Liver (tissue), 9 donors: Measurements from ENCODE around the gene AKAP7. TPM values are rescaled to one million over a fixed set of nuclear protein-coding genes. Genes with fewer than 3 reads are reported as not detected.

Experiments
- DNase-seq: peaks from one replicate; pipeline ENCODE4 v3.0.0-alpha.2; 2017; ENCODE audit warnings: low spot score
- H3K27ac ChIP-seq, 2 donors: one replicate each; pipeline ENCODE4 v1.7.0; 2013; ENCODE audit warnings: inconsistent platforms in 2 of 2, low read length in 2 of 2, control low read depth in 1 of 2, low read depth in 1 of 2, mild to moderate bottlenecking in 1 of 2
- H3K27me3 ChIP-seq, 4 donors: one replicate each; pipeline versions ENCODE4 v1.6.1 to v1.7.0; 2013; ENCODE audit warnings: low read length in 3 of 4, inconsistent platforms in 1 of 4, mild to moderate bottlenecking in 1 of 4, moderate library complexity in 1 of 4; ENCODE audit not compliant: control insufficient read depth in 4 of 4, insufficient read depth in 4 of 4
- H3K36me3 ChIP-seq, 4 donors: one replicate each; pipeline versions ENCODE4 v1.6.1 to v1.7.0; 2013; ENCODE audit warnings: low read length in 3 of 4, mild to moderate bottlenecking in 3 of 4, low read depth in 1 of 4, moderate library complexity in 1 of 4; ENCODE audit not compliant: control insufficient read depth in 4 of 4, insufficient read depth in 3 of 4
- H3K4me1 ChIP-seq, 4 donors: one replicate each; pipeline versions ENCODE4 v1.6.1 to v1.7.0; 2013; ENCODE audit warnings: low read length in 3 of 4, mild to moderate bottlenecking in 3 of 4, moderate library complexity in 1 of 4; ENCODE audit not compliant: control insufficient read depth in 4 of 4, insufficient read depth in 4 of 4
- H3K4me3 ChIP-seq, 3 donors: one replicate each; pipeline versions ENCODE4 v1.6.1 to v1.7.0; 2013; ENCODE audit warnings: low read length in 3 of 3, control low read depth in 1 of 3, low read depth in 1 of 3, mild to moderate bottlenecking in 1 of 3
- H3K9ac ChIP-seq, 2 donors: one replicate each; pipeline ENCODE4 v1.7.0; 2013; ENCODE audit warnings: low read length in 2 of 2, mild to moderate bottlenecking in 2 of 2, moderate library complexity in 2 of 2, control low read depth in 1 of 2, low read depth in 1 of 2
- H3K9me3 ChIP-seq, 4 donors: one replicate each; pipeline versions ENCODE4 v1.6.1 to v1.7.0; 2013; ENCODE audit warnings: low read length in 3 of 4; ENCODE audit not compliant: control insufficient read depth in 4 of 4
- FOXA1 ChIP-seq: IDR thresholded peaks from 2 replicates; pipeline ENCODE4 v1.6.1; 2016; ENCODE audit warnings: antibody characterized with exemption
- FOXA2 ChIP-seq: IDR thresholded peaks from 2 replicates; pipeline ENCODE4 v1.6.1; 2016; ENCODE audit warnings: antibody characterized with exemption
- GABPA ChIP-seq, 2 donors: IDR thresholded peaks in 1 of 2; conservative IDR thresholded peaks in 1 of 2; 2 replicates each; pipeline ENCODE4 v1.6.1; 2016; ENCODE audit warnings: antibody characterized with exemption in 2 of 2, mild to moderate bottlenecking in 1 of 2, moderate library complexity in 1 of 2
- HNF4A ChIP-seq, 2 donors: conservative IDR thresholded peaks; 2 replicates each; pipeline ENCODE4 v1.6.1; 2016; ENCODE audit warnings: antibody characterized with exemption in 2 of 2, mild to moderate bottlenecking in 2 of 2
- HNF4G ChIP-seq: IDR thresholded peaks from 2 replicates; pipeline ENCODE4 v1.6.1; 2016; ENCODE audit warnings: antibody characterized with exemption
- JUND ChIP-seq, 2 donors: IDR thresholded peaks; 2 replicates each; pipeline ENCODE4 v1.6.1; 2016; ENCODE audit warnings: antibody characterized with exemption in 2 of 2
- NR2F2 ChIP-seq: IDR thresholded peaks from 2 replicates; pipeline ENCODE4 v1.6.1; 2016; ENCODE audit warnings: antibody characterized with exemption
- RAD21 ChIP-seq, 2 donors: IDR thresholded peaks; 2 replicates each; pipeline ENCODE4 v1.6.1; 2016; ENCODE audit warnings: antibody characterized with exemption in 2 of 2, mild to moderate bottlenecking in 2 of 2
- TAF1 ChIP-seq: conservative IDR thresholded peaks from 2 replicates; pipeline ENCODE4 v1.6.1; 2016; ENCODE audit warnings: antibody characterized with exemption, mild to moderate bottlenecking
- YY1 ChIP-seq: IDR thresholded peaks from 2 replicates; pipeline ENCODE4 v1.6.1; 2016; ENCODE audit warnings: antibody characterized with exemption, mild to moderate bottlenecking
- WGBS: extraction: QIAGEN DNeasy Blood & Tissue Kit; methylation state at CpG from one replicate; pipeline ENCODE4 v1.1.7; 2013; 5-methylcytosine and 5-hydroxymethylcytosine counted together
- polyA plus RNA-seq, 2 donors: library from polyadenylated mRNA; stranded (reverse) in 1 of 2; unstranded in 1 of 2; fragments of 200-250 nt in 1 of 2; fragments of >200 nt in 1 of 2; fragmentation: Nextera tagmentation in 1 of 2; extraction: Ambion mirVana in 1 of 2; gene quantifications; one replicate each; pipeline versions ENCODE4 v1.2.1 to v1.2.3, GENCODE V29; 2013 to 2015
- total RNA-seq, 2 donors: library from RNA; depleted of rRNA; stranded (reverse); fragments of >200 nt; gene quantifications; one replicate each; pipeline ENCODE4 v1.2.3, GENCODE V29; 2014
- TF ChIP-seq, protein P1 (sequence below): IDR thresholded peaks from 2 replicates; pipeline ENCODE4 v1.6.1; 2016; ENCODE audit warnings: antibody characterized with exemption
- TF ChIP-seq, protein P2 (sequence below): IDR thresholded peaks from 2 replicates; pipeline ENCODE4 v1.6.1; 2016; ENCODE audit warnings: antibody characterized with exemption
- TF ChIP-seq, protein P3 (sequence below): fragments of 150-350 bp; IDR thresholded peaks from 2 replicates; pipeline ENCODE4 v1.5.1; 2017; ENCODE audit warnings: improper control_type of control experiment, low read depth, low read length; ENCODE audit not compliant: missing input control
- TF ChIP-seq, protein P4 (sequence below): IDR thresholded peaks from 2 replicates; pipeline ENCODE4 v1.6.1; 2016; ENCODE audit warnings: antibody characterized with exemption, mild to moderate bottlenecking
- TF ChIP-seq, protein P5 (sequence below): IDR thresholded peaks from 2 replicates; pipeline ENCODE4 v1.6.1; 2016; ENCODE audit warnings: antibody characterized with exemption
- donor health status: healthy.
- donor health status: healthy.
- donor health status: healthy.
- donor health status: healthy.
- donor health status: healthy.

AKAP7 gene
- total and polyA plus RNA-seq, 4 donors = 7.9 to 25.4 (median 17.7) TPM

DNA sequence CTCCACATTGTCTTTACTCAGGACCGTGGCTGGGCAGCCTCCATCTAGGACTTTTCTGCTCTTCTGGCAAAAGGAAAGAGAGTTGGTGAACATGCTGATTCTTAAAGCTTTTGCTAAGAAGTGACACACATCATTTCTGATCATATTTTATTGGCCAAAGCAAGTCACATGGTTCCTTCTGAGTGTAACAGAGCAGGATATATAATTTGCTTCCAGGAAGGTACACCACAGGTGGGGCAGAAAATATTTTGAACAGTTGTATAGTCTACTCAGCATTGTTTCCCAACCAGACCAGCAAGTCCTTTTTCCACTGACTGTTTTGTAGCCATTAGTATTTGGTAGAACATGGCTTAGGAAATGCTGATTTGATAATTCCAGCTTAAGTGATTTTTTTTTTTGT, 73.5 kb downstream of the AKAP7 start:
- Histone ChIP-seq H3K4me3 (no peak overlapping the region), H3K4me1 (peaks cover 0 to 2% (median 0%) of the 10 kb centered on the region in 4 donors), H3K27me3 (no peaks in the 10 kb centered on the region), H3K9ac (no peak overlapping the region), H3K36me3 (peaks cover 0 to 5% (median 0%) of the 10 kb centered on the region in 4 donors), H3K27ac (no peak overlapping the region), H3K9me3 (no peaks in the 10 kb centered on the region)
- WGBS = 94% methylated on average over 1 of the region's 1 CpG
- TF ChIP-seq GABPA (IDR thresholded peaks at IDR 0.05 in 1 of 2, conservative IDR thresholded peaks at IDR 0.05 in 1 of 2) = no peak
- no peak for TF ChIP-seq HNF4G
- TF ChIP-seq, protein P1, sequence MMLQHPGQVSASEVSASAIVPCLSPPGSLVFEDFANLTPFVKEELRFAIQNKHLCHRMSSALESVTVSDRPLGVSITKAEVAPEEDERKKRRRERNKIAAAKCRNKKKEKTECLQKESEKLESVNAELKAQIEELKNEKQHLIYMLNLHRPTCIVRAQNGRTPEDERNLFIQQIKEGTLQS = no peak
- no peak for TF ChIP-seq HNF4A (conservative IDR thresholded peaks at IDR 0.05)
- TF ChIP-seq YY1 = no peak
- no peak for TF ChIP-seq FOXA1
- TF ChIP-seq, protein P2, sequence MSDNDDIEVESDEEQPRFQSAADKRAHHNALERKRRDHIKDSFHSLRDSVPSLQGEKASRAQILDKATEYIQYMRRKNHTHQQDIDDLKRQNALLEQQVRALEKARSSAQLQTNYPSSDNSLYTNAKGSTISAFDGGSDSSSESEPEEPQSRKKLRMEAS = no peak
- no peak for TF ChIP-seq JUND (IDR thresholded peaks at IDR 0.05)
- TF ChIP-seq, protein P3, sequence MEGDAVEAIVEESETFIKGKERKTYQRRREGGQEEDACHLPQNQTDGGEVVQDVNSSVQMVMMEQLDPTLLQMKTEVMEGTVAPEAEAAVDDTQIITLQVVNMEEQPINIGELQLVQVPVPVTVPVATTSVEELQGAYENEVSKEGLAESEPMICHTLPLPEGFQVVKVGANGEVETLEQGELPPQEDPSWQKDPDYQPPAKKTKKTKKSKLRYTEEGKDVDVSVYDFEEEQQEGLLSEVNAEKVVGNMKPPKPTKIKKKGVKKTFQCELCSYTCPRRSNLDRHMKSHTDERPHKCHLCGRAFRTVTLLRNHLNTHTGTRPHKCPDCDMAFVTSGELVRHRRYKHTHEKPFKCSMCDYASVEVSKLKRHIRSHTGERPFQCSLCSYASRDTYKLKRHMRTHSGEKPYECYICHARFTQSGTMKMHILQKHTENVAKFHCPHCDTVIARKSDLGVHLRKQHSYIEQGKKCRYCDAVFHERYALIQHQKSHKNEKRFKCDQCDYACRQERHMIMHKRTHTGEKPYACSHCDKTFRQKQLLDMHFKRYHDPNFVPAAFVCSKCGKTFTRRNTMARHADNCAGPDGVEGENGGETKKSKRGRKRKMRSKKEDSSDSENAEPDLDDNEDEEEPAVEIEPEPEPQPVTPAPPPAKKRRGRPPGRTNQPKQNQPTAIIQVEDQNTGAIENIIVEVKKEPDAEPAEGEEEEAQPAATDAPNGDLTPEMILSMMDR = no peak
- TF ChIP-seq, protein P4, sequence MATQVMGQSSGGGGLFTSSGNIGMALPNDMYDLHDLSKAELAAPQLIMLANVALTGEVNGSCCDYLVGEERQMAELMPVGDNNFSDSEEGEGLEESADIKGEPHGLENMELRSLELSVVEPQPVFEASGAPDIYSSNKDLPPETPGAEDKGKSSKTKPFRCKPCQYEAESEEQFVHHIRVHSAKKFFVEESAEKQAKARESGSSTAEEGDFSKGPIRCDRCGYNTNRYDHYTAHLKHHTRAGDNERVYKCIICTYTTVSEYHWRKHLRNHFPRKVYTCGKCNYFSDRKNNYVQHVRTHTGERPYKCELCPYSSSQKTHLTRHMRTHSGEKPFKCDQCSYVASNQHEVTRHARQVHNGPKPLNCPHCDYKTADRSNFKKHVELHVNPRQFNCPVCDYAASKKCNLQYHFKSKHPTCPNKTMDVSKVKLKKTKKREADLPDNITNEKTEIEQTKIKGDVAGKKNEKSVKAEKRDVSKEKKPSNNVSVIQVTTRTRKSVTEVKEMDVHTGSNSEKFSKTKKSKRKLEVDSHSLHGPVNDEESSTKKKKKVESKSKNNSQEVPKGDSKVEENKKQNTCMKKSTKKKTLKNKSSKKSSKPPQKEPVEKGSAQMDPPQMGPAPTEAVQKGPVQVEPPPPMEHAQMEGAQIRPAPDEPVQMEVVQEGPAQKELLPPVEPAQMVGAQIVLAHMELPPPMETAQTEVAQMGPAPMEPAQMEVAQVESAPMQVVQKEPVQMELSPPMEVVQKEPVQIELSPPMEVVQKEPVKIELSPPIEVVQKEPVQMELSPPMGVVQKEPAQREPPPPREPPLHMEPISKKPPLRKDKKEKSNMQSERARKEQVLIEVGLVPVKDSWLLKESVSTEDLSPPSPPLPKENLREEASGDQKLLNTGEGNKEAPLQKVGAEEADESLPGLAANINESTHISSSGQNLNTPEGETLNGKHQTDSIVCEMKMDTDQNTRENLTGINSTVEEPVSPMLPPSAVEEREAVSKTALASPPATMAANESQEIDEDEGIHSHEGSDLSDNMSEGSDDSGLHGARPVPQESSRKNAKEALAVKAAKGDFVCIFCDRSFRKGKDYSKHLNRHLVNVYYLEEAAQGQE = no peak
- TF ChIP-seq TAF1 = no peak
- TF ChIP-seq, protein P5, sequence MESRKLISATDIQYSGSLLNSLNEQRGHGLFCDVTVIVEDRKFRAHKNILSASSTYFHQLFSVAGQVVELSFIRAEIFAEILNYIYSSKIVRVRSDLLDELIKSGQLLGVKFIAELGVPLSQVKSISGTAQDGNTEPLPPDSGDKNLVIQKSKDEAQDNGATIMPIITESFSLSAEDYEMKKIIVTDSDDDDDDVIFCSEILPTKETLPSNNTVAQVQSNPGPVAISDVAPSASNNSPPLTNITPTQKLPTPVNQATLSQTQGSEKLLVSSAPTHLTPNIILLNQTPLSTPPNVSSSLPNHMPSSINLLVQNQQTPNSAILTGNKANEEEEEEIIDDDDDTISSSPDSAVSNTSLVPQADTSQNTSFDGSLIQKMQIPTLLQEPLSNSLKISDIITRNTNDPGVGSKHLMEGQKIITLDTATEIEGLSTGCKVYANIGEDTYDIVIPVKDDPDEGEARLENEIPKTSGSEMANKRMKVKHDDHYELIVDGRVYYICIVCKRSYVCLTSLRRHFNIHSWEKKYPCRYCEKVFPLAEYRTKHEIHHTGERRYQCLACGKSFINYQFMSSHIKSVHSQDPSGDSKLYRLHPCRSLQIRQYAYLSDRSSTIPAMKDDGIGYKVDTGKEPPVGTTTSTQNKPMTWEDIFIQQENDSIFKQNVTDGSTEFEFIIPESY = no peak
- no peak for TF ChIP-seq FOXA2
- no peak for TF ChIP-seq NR2F2
- TF ChIP-seq RAD21 (IDR thresholded peaks at IDR 0.05) = no peak
- no peak for DNase-seq

DNA sequence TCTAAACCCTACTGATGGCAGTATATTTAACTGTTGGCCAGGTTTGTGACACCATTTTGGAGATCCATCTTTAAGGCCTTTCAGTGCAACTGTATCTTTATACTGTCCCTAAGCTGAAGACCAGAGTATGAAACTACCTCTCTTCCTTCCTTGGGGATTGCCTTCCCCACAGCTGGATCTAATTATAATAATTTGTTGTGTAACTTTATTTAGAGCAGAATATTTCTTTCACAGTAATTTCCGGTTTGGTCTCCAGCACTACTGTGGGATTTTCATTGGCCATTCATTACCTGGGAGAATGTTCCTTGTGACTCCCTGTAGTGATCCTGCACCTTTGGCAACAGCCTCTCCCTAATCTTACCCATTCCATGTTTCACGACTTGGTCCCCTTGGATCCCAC, 75.2 kb downstream of the AKAP7 start:
- Histone ChIP-seq H3K27ac (no peak overlapping the region), H3K9me3 (no peaks in the 10 kb centered on the region), H3K4me3 (no peak overlapping the region), H3K9ac (no peak overlapping the region), H3K27me3 (no peaks in the 10 kb centered on the region), H3K36me3 (peaks cover 0 to 5% (median 0%) of the 10 kb centered on the region in 4 donors), H3K4me1 (peaks cover 0 to 2% (median 0%) of the 10 kb centered on the region in 4 donors)
- TF ChIP-seq HNF4A (conservative IDR thresholded peaks at IDR 0.05) (no peak), HNF4G (no peak), JUND (IDR thresholded peaks at IDR 0.05) (no peak), YY1 (no peak), RAD21 (IDR thresholded peaks at IDR 0.05) (no peak)
- TF ChIP-seq, protein P1 = no peak
- TF ChIP-seq, protein P3 = no peak
- no peak for DNase-seq
- WGBS = 93% methylated on average over 2 of the region's 2 CpGs
